HG03060 (cell line): Measurements from ENCODE around the gene HYDIN.
"Not testable (repeated sequence)": the region's sequence is repeated elsewhere in the genome, so short reads cannot be mapped to it uniquely, and the experiment has no call there.

Experiments
- ATAC-seq: cut with Tn5 transposase; IDR thresholded peaks from one replicate; pipeline ENCODE4 v1.9.1; 2021; ENCODE audit warnings: low read depth, moderate number of reproducible peaks; ENCODE audit not compliant: unreplicated experiment

HYDIN gene

GRCh38 chr16:70884652-70885051 is 345.9 kb downstream of the HYDIN start:
- ATAC-seq = not testable (repeated sequence)

GRCh38 chr16:70882311-70882710 is 348.2 kb downstream of the HYDIN start:
- not testable (repeated sequence) for ATAC-seq

GRCh38 chr16:70877895-70878294 is 352.6 kb downstream of the HYDIN start:
- ATAC-seq = not testable (repeated sequence)

GRCh38 chr16:70876442-70876841 is 354.1 kb downstream of the HYDIN start:
- ATAC-seq = not testable (repeated sequence)

- ATAC-seq = not testable (repeated sequence)
Observed at GRCh38 chr16:70864698-70865097, 365.8 kb downstream of the HYDIN start.

GRCh38 chr16:70861996-70862395 is 368.5 kb downstream of the HYDIN start:
- ATAC-seq = not testable (repeated sequence)

GRCh38 chr16:70851299-70851698 is 379.2 kb downstream of the HYDIN start:
- not testable (repeated sequence) for ATAC-seq

GRCh38 chr16:70823498-70824118 is 406.9 kb downstream of the HYDIN start:
- ATAC-seq = not testable (repeated sequence)

GRCh38 chr16:70822734-70823133 is 407.8 kb downstream of the HYDIN start:
- not testable (repeated sequence) for ATAC-seq

- ATAC-seq = not testable (repeated sequence)
Observed at GRCh38 chr16:70818088-70818487, 412.4 kb downstream of the HYDIN start.

- ATAC-seq = no peak
Observed at GRCh38 chr16:70809392-70810060, 421.0 kb downstream of the HYDIN start.

GRCh38 chr16:70808371-70808770 is 422.2 kb downstream of the HYDIN start:
- no peak for ATAC-seq

- no peak for ATAC-seq
Observed at GRCh38 chr16:70805787-70806186, 424.7 kb downstream of the HYDIN start.

- ATAC-seq = no peak
Observed at GRCh38 chr16:70805380-70805779, 425.1 kb downstream of the HYDIN start.

- no peak for ATAC-seq
Observed at GRCh38 chr16:70804734-70805169, 425.8 kb downstream of the HYDIN start.

GRCh38 chr16:70804153-70804733 is 426.3 kb downstream of the HYDIN start:
- no peak for ATAC-seq

- no peak for ATAC-seq
Observed at GRCh38 chr16:70803319-70803718, 427.2 kb downstream of the HYDIN start.

GRCh38 chr16:70801611-70802010 is 428.9 kb downstream of the HYDIN start:
- no peak for ATAC-seq

- ATAC-seq = peak; percentile 87
Observed at GRCh38 chr16:70800781-70801480, 429.6 kb downstream of the HYDIN start, which contains the start of gene VAC14. VAC14 (minus strand) TSS chr16:70801158; CDS start chr16:70800900, 258 bp downstream.

GRCh38 chr16:70800311-70800710 is 430.2 kb downstream of the HYDIN start:
- no peak for ATAC-seq

GRCh38 chr16:70796301-70796700 is 434.2 kb downstream of the HYDIN start:
- no peak for ATAC-seq
